Measurements from ENCODE around the gene POFUT2.
A peak's percentile ranks its signal among the peaks of the same experiment; 100 is the strongest.

POFUT2 gene

GRCh38 chr21:45287438-45288391, at the start of gene POFUT2:
POFUT2 (minus strand) TSS chr21:45287895; CDS start chr21:45287871, 24 bp downstream.
- DNase-seq (ENCODE audit: low read depth in 2 of 2): peak; percentile 96 to 99

- DNase-seq (ENCODE audit: low read depth in 2 of 2): no peak
These were observed 49.2 kb upstream of the POFUT2 start for GRCh38 chr21:45336870-45337269.

GRCh38 chr21:45336535-45336810, 48.8 kb upstream of the POFUT2 start:
- no peak for DNase-seq (ENCODE audit: low read depth in 2 of 2)

GRCh38 chr21:45335761-45336534, 48.3 kb upstream of the POFUT2 start:
- DNase-seq (ENCODE audit: low read depth in 2 of 2): no peak

GRCh38 chr21:45335151-45335760, 47.6 kb upstream of the POFUT2 start:
- no peak for DNase-seq (ENCODE audit: low read depth in 2 of 2)

- DNase-seq (ENCODE audit: low read depth in 2 of 2): no peak
These were observed 46.9 kb upstream of the POFUT2 start for GRCh38 chr21:45334591-45335081.

- DNase-seq (ENCODE audit: low read depth in 2 of 2): no peak
These were observed 46.4 kb upstream of the POFUT2 start for GRCh38 chr21:45334134-45334533.

- no peak for DNase-seq (ENCODE audit: low read depth in 2 of 2)
These were observed 46.0 kb upstream of the POFUT2 start for GRCh38 chr21:45333583-45334121.

- no peak for DNase-seq (ENCODE audit: low read depth in 2 of 2)
These were observed 45.4 kb upstream of the POFUT2 start for GRCh38 chr21:45332981-45333582.

- no peak for DNase-seq (ENCODE audit: low read depth in 2 of 2)
These were observed 44.7 kb upstream of the POFUT2 start for GRCh38 chr21:45332415-45332814.

GRCh38 chr21:45331531-45332147, 43.9 kb upstream of the POFUT2 start:
- no peak for DNase-seq (ENCODE audit: low read depth in 2 of 2)

GRCh38 chr21:45330851-45331261, 43.2 kb upstream of the POFUT2 start:
- no peak for DNase-seq (ENCODE audit: low read depth in 2 of 2)

- no peak for DNase-seq (ENCODE audit: low read depth in 2 of 2)
These were observed 42.5 kb upstream of the POFUT2 start for GRCh38 chr21:45330075-45330781.

GRCh38 chr21:45329261-45330074, 41.8 kb upstream of the POFUT2 start:
- DNase-seq (ENCODE audit: low read depth in 2 of 2): no peak

- no peak for DNase-seq (ENCODE audit: low read depth in 2 of 2)
These were observed 40.8 kb upstream of the POFUT2 start for GRCh38 chr21:45328198-45329091.

GRCh38 chr21:45327441-45328197, 39.9 kb upstream of the POFUT2 start:
- DNase-seq (ENCODE audit: low read depth in 2 of 2): no peak

- no peak for DNase-seq (ENCODE audit: low read depth in 2 of 2)
These were observed 39.3 kb upstream of the POFUT2 start for GRCh38 chr21:45326891-45327440.
